A549 (cell line): ENCODE results near the gene PTGR1.

ENCODE experiments used
- TF ChIP-seq, protein P1 (sequence below): fragments of >200 bp; sonication (Bioruptor Twin); formaldehyde crosslinking; IDR thresholded peaks from 3 replicates; pipeline ENCODE4 v1.5.1; 2016
- TF ChIP-seq, protein P2 (sequence below): fragments of 450-650 bp; IDR thresholded peaks from 2 replicates; pipeline ENCODE4 v1.6.1; 2014; ENCODE audit warnings: antibody characterized with exemption

DNA sequence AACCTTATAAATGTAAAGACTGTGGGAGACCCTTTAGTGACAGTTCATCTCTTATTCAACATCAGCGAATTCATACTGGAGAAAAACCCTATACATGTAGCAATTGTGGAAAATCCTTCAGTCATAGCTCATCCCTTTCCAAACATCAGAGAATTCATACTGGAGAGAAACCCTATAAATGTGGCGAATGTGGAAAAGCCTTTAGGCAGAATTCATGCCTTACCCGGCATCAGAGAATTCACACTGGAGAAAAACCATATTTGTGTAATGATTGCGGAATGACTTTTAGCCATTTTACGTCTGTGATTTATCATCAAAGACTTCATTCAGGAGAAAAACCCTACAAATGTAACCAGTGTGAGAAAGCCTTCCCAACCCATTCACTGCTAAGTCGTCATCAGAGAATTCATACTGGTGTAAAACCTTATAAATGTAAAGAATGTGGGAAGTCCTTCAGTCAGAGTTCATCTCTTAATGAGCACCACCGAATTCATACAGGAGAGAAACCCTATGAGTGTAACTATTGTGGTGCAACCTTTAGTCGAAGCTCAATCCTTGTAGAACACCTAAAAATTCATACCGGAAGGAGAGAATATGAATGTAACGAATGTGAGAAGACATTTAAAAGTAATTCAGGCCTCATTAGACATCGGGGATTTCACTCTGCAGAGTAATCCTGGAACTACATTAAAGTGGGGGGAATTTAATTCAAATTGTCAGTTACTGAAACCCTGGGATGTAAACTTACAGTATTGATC is 56.8 kb downstream of the PTGR1 start:
- TF ChIP-seq, protein P1, sequence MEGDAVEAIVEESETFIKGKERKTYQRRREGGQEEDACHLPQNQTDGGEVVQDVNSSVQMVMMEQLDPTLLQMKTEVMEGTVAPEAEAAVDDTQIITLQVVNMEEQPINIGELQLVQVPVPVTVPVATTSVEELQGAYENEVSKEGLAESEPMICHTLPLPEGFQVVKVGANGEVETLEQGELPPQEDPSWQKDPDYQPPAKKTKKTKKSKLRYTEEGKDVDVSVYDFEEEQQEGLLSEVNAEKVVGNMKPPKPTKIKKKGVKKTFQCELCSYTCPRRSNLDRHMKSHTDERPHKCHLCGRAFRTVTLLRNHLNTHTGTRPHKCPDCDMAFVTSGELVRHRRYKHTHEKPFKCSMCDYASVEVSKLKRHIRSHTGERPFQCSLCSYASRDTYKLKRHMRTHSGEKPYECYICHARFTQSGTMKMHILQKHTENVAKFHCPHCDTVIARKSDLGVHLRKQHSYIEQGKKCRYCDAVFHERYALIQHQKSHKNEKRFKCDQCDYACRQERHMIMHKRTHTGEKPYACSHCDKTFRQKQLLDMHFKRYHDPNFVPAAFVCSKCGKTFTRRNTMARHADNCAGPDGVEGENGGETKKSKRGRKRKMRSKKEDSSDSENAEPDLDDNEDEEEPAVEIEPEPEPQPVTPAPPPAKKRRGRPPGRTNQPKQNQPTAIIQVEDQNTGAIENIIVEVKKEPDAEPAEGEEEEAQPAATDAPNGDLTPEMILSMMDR: no peak
- TF ChIP-seq, protein P2, sequence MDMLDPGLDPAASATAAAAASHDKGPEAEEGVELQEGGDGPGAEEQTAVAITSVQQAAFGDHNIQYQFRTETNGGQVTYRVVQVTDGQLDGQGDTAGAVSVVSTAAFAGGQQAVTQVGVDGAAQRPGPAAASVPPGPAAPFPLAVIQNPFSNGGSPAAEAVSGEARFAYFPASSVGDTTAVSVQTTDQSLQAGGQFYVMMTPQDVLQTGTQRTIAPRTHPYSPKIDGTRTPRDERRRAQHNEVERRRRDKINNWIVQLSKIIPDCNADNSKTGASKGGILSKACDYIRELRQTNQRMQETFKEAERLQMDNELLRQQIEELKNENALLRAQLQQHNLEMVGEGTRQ: no peak
